GM18868 (cell line): ENCODE measurements around the gene KLF14.
"Not testable (repeated sequence)": the region's sequence is repeated elsewhere in the genome, so short reads cannot be mapped to it uniquely, and the experiment has no call there.

Experiments used
- ATAC-seq: cut with Tn5 transposase; IDR thresholded peaks from one replicate; pipeline ENCODE4 v1.9.1; 2021; ENCODE audit warnings: mild to moderate bottlenecking, moderate library complexity; ENCODE audit not compliant: unreplicated experiment

KLF14 gene

GRCh38 chr7:130733931-130734814, at the start of gene KLF14:
Gene KLF14, minus strand, starts transcription at chr7:130734207. Its CDS starts 174 bp downstream, at chr7:130734033.
- ATAC-seq = no peak

GRCh38 chr7:130781346-130781745, 47.3 kb upstream of the KLF14 start:
- no peak for ATAC-seq

- ATAC-seq = no peak
Measured at GRCh38 chr7:130777426-130777825, 43.4 kb upstream of the KLF14 start.

- ATAC-seq = not testable (repeated sequence)
Measured at GRCh38 chr7:130772456-130772855, 38.4 kb upstream of the KLF14 start.

GRCh38 chr7:130768854-130769253, 34.8 kb upstream of the KLF14 start:
- ATAC-seq = no peak

GRCh38 chr7:130764569-130764968, 30.6 kb upstream of the KLF14 start:
- ATAC-seq = not testable (repeated sequence)

- ATAC-seq = no peak
Measured at GRCh38 chr7:130758429-130759056, 24.5 kb upstream of the KLF14 start.

GRCh38 chr7:130756316-130756715, 22.3 kb upstream of the KLF14 start:
- no peak for ATAC-seq

- no peak for ATAC-seq
Measured at GRCh38 chr7:130752424-130752823, 18.4 kb upstream of the KLF14 start.

- ATAC-seq = no peak
Measured at GRCh38 chr7:130750755-130751154, 16.7 kb upstream of the KLF14 start.

- ATAC-seq = no peak
Measured at GRCh38 chr7:130748531-130749389, 14.8 kb upstream of the KLF14 start.

- peak; percentile 72 for ATAC-seq
Measured at GRCh38 chr7:130741331-130741995, 7.5 kb upstream of the KLF14 start.

- ATAC-seq = no peak
Measured at GRCh38 chr7:130740606-130741005, 6.6 kb upstream of the KLF14 start.

- no peak for ATAC-seq
Measured at GRCh38 chr7:130736298-130736900, 2.4 kb upstream of the KLF14 start.

- ATAC-seq = no peak
Measured at GRCh38 chr7:130734815-130735716, 1.1 kb upstream of the KLF14 start.

- no peak for ATAC-seq
Measured at GRCh38 chr7:130732980-130733930, 752 bp downstream of the KLF14 start.

- ATAC-seq = no peak
Measured at GRCh38 chr7:130723784-130724183, 10.2 kb downstream of the KLF14 start.
